Gastroesophageal sphincter (tissue), 4 donors: Measurements from ENCODE around the gene PANK1. TPM values are rescaled to one million over a fixed set of nuclear protein-coding genes. Genes with fewer than 3 reads are reported as not detected.

ENCODE experiments used
- ATAC-seq: fragments of 150-250 bp; one replicate; pipeline ENCODE4 v1.9.1; 2016; ENCODE audit warnings: mild to moderate bottlenecking, moderate library complexity
- H3K27ac ChIP-seq, 4 donors: fragments of 200-600 bp; sonication (generic) in 3 of 4; 1 replicate in 3 of 4; 2 replicates in 1 of 4; pipeline ENCODE4 v1.5.1; 2016 to 2019
- H3K27me3 ChIP-seq: fragments of 200-600 bp; sonication (generic); one replicate; pipeline ENCODE4 v1.5.1; 2019
- H3K36me3 ChIP-seq, 2 donors: fragments of 200-600 bp; sonication (generic); one replicate each; pipeline ENCODE4 v1.5.1; 2019; ENCODE audit warnings: control low read depth in 1 of 2
- H3K4me1 ChIP-seq, 3 donors: fragments of 200-600 bp; sonication (generic); 1 replicate in 2 of 3; 2 replicates in 1 of 3; pipeline ENCODE4 v1.5.1; 2016 to 2019; ENCODE audit warnings: control low read depth in 2 of 3
- H3K4me3 ChIP-seq, 2 donors: fragments of 200-600 bp; sonication (generic); one replicate each; pipeline ENCODE4 v1.5.1; 2019; ENCODE audit warnings: mild to moderate bottlenecking in 1 of 2, moderate library complexity in 1 of 2
- H3K9me3 ChIP-seq, 3 donors: fragments of 200-600 bp; sonication (generic); one replicate each; pipeline ENCODE4 v1.5.1; 2017 to 2019; ENCODE audit warnings: control low read depth in 2 of 3
- EP300 ChIP-seq: sonication (generic); formaldehyde crosslinking; IDR thresholded peaks from one replicate; pipeline ENCODE4 v1.6.1; 2017; ENCODE audit warnings: antibody characterized with exemption, mild to moderate bottlenecking
- POLR2A ChIP-seq, 2 donors: fragments of 450-650 bp; IDR thresholded peaks; one replicate each; pipeline ENCODE4 v1.6.1; 2017; ENCODE audit warnings: antibody characterized with exemption in 2 of 2, mild to moderate bottlenecking in 2 of 2, moderate library complexity in 1 of 2
- POLR2AphosphoS5 ChIP-seq: sonication (generic); formaldehyde crosslinking; IDR thresholded peaks from one replicate; pipeline ENCODE4 v1.6.1; 2017; ENCODE audit warnings: antibody characterized with exemption
- WGBS, 2 donors: methylation state at CpG; one replicate each; pipeline ENCODE4 v1.1.5; 2018; ENCODE audit warnings: low coverage in 1 of 2; 5-methylcytosine and 5-hydroxymethylcytosine counted together
- total RNA-seq, 4 donors: library from RNA; depleted of rRNA; stranded (reverse); fragments of >200 nt; gene quantifications; one replicate each; pipeline ENCODE4 v1.1.0, GENCODE V29; 2016
- TF ChIP-seq, protein P1 (sequence below), 4 experiments: fragments of 200-600 bp in 2 of 4; fragments of 450-650 bp in 2 of 4; sonication (generic) in 1 of 4; IDR thresholded peaks; one replicate each; pipeline ENCODE4 v1.5.1; 2017 to 2019; ENCODE audit warnings: antibody characterized with exemption in 4 of 4, mild to moderate bottlenecking in 2 of 4, moderate library complexity in 2 of 4

PANK1 gene
- total RNA-seq, 4 donors from 2014 or later = 3.6 to 4.9 (median 4.1) TPM

- Histone ChIP-seq H3K9me3 (peaks cover 0 to 8% (median 0%) of the 10 kb centered on the region in 3 donors), H3K4me3 (no peak overlapping the region), H3K27me3 (no peaks in the 10 kb centered on the region), H3K4me1 (no peaks in the 10 kb centered on the region), H3K36me3 (no peaks in the 10 kb centered on the region), H3K27ac (no peak overlapping the region)
- ATAC-seq = no peak
- TF ChIP-seq EP300 = no peak
- no peak for TF ChIP-seq POLR2A (IDR thresholded peaks at IDR 0.05)
- no peak for TF ChIP-seq POLR2AphosphoS5
- TF ChIP-seq, protein P1, sequence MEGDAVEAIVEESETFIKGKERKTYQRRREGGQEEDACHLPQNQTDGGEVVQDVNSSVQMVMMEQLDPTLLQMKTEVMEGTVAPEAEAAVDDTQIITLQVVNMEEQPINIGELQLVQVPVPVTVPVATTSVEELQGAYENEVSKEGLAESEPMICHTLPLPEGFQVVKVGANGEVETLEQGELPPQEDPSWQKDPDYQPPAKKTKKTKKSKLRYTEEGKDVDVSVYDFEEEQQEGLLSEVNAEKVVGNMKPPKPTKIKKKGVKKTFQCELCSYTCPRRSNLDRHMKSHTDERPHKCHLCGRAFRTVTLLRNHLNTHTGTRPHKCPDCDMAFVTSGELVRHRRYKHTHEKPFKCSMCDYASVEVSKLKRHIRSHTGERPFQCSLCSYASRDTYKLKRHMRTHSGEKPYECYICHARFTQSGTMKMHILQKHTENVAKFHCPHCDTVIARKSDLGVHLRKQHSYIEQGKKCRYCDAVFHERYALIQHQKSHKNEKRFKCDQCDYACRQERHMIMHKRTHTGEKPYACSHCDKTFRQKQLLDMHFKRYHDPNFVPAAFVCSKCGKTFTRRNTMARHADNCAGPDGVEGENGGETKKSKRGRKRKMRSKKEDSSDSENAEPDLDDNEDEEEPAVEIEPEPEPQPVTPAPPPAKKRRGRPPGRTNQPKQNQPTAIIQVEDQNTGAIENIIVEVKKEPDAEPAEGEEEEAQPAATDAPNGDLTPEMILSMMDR (IDR thresholded peaks at IDR 0.05) = no peak
- WGBS, 2 donors = 76 to 81% methylated on average over 6 of the region's 6 CpGs
These were observed 8.4 kb upstream of the PANK1 start for GRCh38 chr10:89653410-89653869.

- 97 to 100% methylated on average over 1 to 3 of the region's 3 CpGs for WGBS, 2 donors
- no peaks in the 10 kb centered on the region for H3K36me3 ChIP-seq
- no peak overlapping the region for H3K4me3 ChIP-seq
- H3K4me1 ChIP-seq = no peaks in the 10 kb centered on the region
- no peak overlapping the region for H3K27ac ChIP-seq
- no peak for ATAC-seq
- H3K9me3 ChIP-seq = peaks cover 0 to 8% (median 0%) of the 10 kb centered on the region in 3 donors
- no peaks in the 10 kb centered on the region for H3K27me3 ChIP-seq
- TF ChIP-seq, protein P1 (IDR thresholded peaks at IDR 0.05) = no peak
- no peak for TF ChIP-seq EP300
- no peak for TF ChIP-seq POLR2A (IDR thresholded peaks at IDR 0.05)
- no peak for TF ChIP-seq POLR2AphosphoS5
These were observed 7.8 kb upstream of the PANK1 start for GRCh38 chr10:89652806-89653370.

- TF ChIP-seq POLR2AphosphoS5 (no peak), EP300 (no peak), POLR2A (IDR thresholded peaks at IDR 0.05) (no peak)
- TF ChIP-seq, protein P1 (IDR thresholded peaks at IDR 0.05) = no peak
- peaks cover 0 to 8% (median 0%) of the 10 kb centered on the region in 3 donors for H3K9me3 ChIP-seq
- H3K27me3 ChIP-seq = no peaks in the 10 kb centered on the region
- H3K36me3 ChIP-seq = no peaks in the 10 kb centered on the region
- H3K27ac ChIP-seq = no peak overlapping the region
- ATAC-seq = no peak
- H3K4me1 ChIP-seq = no peaks in the 10 kb centered on the region
- H3K4me3 ChIP-seq = no peak overlapping the region
- 59 to 89% methylated on average over 2 to 3 of the region's 3 CpGs for WGBS, 2 donors
These were observed 7.0 kb upstream of the PANK1 start for GRCh38 chr10:89651916-89652573.

GRCh38 chr10:89651205-89651915 lies 6.3 kb upstream of the PANK1 start:
- Histone ChIP-seq H3K9me3 (peaks cover 0 to 6% (median 0%) of the 10 kb centered on the region in 3 donors), H3K4me1 (peaks cover 0 to 3% (median 0%) of the 10 kb centered on the region in 3 donors), H3K27ac (no peak overlapping the region), H3K27me3 (no peaks in the 10 kb centered on the region), H3K36me3 (no peaks in the 10 kb centered on the region), H3K4me3 (no peak overlapping the region)
- no peak for TF ChIP-seq POLR2A (IDR thresholded peaks at IDR 0.05)
- TF ChIP-seq, protein P1 (IDR thresholded peaks at IDR 0.05) = no peak
- no peak for TF ChIP-seq POLR2AphosphoS5
- no peak for TF ChIP-seq EP300
- no peak for ATAC-seq
- 64 to 79% methylated on average over 5 of the region's 5 CpGs for WGBS, 2 donors
